SH-SY5Y (cell line): Measurements from ENCODE around the gene SMAGP.

ENCODE experiments used
- GATA2 ChIP-seq: IDR thresholded peaks from 2 replicates; pipeline ENCODE4 v1.6.1; 2011; ENCODE audit warnings: mild to moderate bottlenecking, low read depth, low read length
- GATA3 ChIP-seq: IDR thresholded peaks from 2 replicates; pipeline ENCODE4 v1.6.1; 2011; ENCODE audit warnings: low read depth, mild to moderate bottlenecking, low read length, moderate library complexity

- TF ChIP-seq GATA3: no peak
- TF ChIP-seq GATA2: no peak
These were observed 59.4 kb downstream of the SMAGP start for GRCh38 chr12:51210690-51211395.
